Endothelial cell of umbilical vein (primary cell): ENCODE measurements around the gene TERC. TPM values are rescaled to one million over a fixed set of nuclear protein-coding genes. Genes with fewer than 3 reads are reported as not detected.

Experiments
- BruUV-seq: library from RNA; stranded (reverse); fragments of 400-500 nt; replicated peaks from 2 replicates; lab custom pipeline; 2021; lab: Mats Ljungman, UMichigan
- CTCF ChIA-PET: fragments of 300-600, 350-600 bp; sonication (Branson Sonifier 250); formaldehyde crosslinking; loops from one replicate; lab custom pipeline; 2021; ENCODE audit warnings: antibody characterized with exemption, inconsistent platforms; lab: Charles Lee
- POLR2A ChIA-PET: fragments of 300-600, 350-600 bp; sonication (Branson Sonifier 250); formaldehyde crosslinking; loops from one replicate; lab custom pipeline; 2021; ENCODE audit warnings: antibody characterized with exemption, inconsistent platforms; lab: Charles Lee
- DNase-seq: peaks from one replicate; pipeline ENCODE4 v3.0.0-alpha.2; 2011; ENCODE audit warnings: low read depth, low spot score
- FAIRE-seq: peaks from 2 replicates; lab custom pipeline; 2011; peaks lifted over from hg19 to GRCh38; lab: Jason Lieb, UNC
- H2AFZ ChIP-seq: 2 replicates; pipeline ENCODE4 v1.6.0; 2012; ENCODE audit warnings: low read depth, low read length, control low read depth, inconsistent platforms
- H3K27ac ChIP-seq: 2 replicates; pipeline ENCODE4 v1.5.1; 2011; ENCODE audit warnings: low read depth, mild to moderate bottlenecking, control low read depth, low read length, moderate library complexity; ENCODE audit not compliant: insufficient read depth
- H3K27me3 ChIP-seq, 2 experiments: 2 replicates each; pipeline versions ENCODE4 v1.6.0 to v1.6.1; 2011; ENCODE audit warnings: low read length in 2 of 2, mixed read lengths in 1 of 2; ENCODE audit not compliant: control insufficient read depth in 2 of 2, insufficient read depth in 2 of 2
- H3K36me3 ChIP-seq, 2 experiments: 2 replicates in 1 of 2; 3 replicates in 1 of 2; pipeline ENCODE4 v1.5.1; 2011; ENCODE audit warnings: low read length in 2 of 2, mild to moderate bottlenecking in 1 of 2, moderate library complexity in 1 of 2; ENCODE audit not compliant: control insufficient read depth in 2 of 2, insufficient read depth in 2 of 2; ENCODE audit errors: extremely low read depth in 1 of 2
- H3K4me1 ChIP-seq: 3 replicates; pipeline ENCODE4 v1.5.1; 2011; ENCODE audit warnings: mild to moderate bottlenecking, low read length; ENCODE audit not compliant: control insufficient read depth, insufficient read depth; ENCODE audit errors: extremely low read depth
- H3K4me2 ChIP-seq: 2 replicates; pipeline ENCODE4 v1.6.1; 2011; ENCODE audit warnings: low read length, control low read depth, mixed read lengths; ENCODE audit not compliant: insufficient read depth
- H3K4me3 ChIP-seq, 3 experiments: fragments of 200-600 bp in 1 of 3; sonication (generic), shearing (Covaris generic) in 1 of 3; replicated peaks in 1 of 3; 2 replicates each; pipeline ENCODE4 v1.5.1; 2011 to 2016; ENCODE audit warnings: control low read depth in 3 of 3, low read length in 3 of 3, mild to moderate bottlenecking in 2 of 3, inconsistent platforms in 1 of 3, low read depth in 1 of 3, moderate library complexity in 1 of 3; ENCODE audit not compliant: insufficient read depth in 1 of 3
- H3K79me2 ChIP-seq: 2 replicates; pipeline ENCODE4 v1.6.0; 2012; ENCODE audit warnings: low read length, inconsistent platforms; ENCODE audit not compliant: control insufficient read depth, insufficient read depth
- H3K9ac ChIP-seq: replicated peaks from 2 replicates; pipeline ENCODE3; 2011; ENCODE audit warnings: low read length, control low read depth; ENCODE audit not compliant: insufficient read depth; ENCODE audit errors: extremely low read depth
- H3K9me1 ChIP-seq: replicated peaks from 3 replicates; pipeline ENCODE4 v1.6.0; 2011; ENCODE audit warnings: mild to moderate bottlenecking, low read length; ENCODE audit not compliant: control insufficient read depth, insufficient read depth; ENCODE audit errors: extremely low read depth
- H3K9me3 ChIP-seq: replicated peaks from 2 replicates; pipeline ENCODE4 v1.5.1; 2012; ENCODE audit warnings: low read length, inconsistent platforms; ENCODE audit not compliant: control insufficient read depth, insufficient read depth
- H4K20me1 ChIP-seq: replicated peaks from 2 replicates; pipeline ENCODE3; 2011; ENCODE audit warnings: mild to moderate bottlenecking, low read length; ENCODE audit not compliant: control insufficient read depth, insufficient read depth; ENCODE audit errors: extremely low read depth
- EZH2 ChIP-seq: IDR thresholded peaks from 2 replicates; pipeline ENCODE4 v1.6.1; 2012; ENCODE audit warnings: borderline replicate concordance, low read depth, mild to moderate bottlenecking, moderate library complexity, low read length, inconsistent platforms; ENCODE audit not compliant: severe bottlenecking
- GATA2 ChIP-seq: IDR thresholded peaks from 2 replicates; pipeline ENCODE4 v1.7.0; 2011; ENCODE audit warnings: low read depth, mild to moderate bottlenecking, moderate library complexity, mixed read lengths, low read length; ENCODE audit not compliant: insufficient read length, insufficient read depth
- JUN ChIP-seq: IDR thresholded peaks from 2 replicates; pipeline ENCODE4 v1.6.1; 2011; ENCODE audit warnings: borderline replicate concordance, low read depth; ENCODE audit not compliant: insufficient read length, insufficient read depth
- MYC ChIP-seq: IDR thresholded peaks from one replicate; pipeline ENCODE4 v1.6.1; 2011; ENCODE audit warnings: mild to moderate bottlenecking, low read depth, low read length
- POLR2AphosphoS5 ChIP-seq: IDR thresholded peaks from 2 replicates; pipeline ENCODE4 v1.6.1; 2012; ENCODE audit warnings: low read depth, mild to moderate bottlenecking, control low read depth, low read length, moderate library complexity; ENCODE audit not compliant: insufficient read depth
- dilution Hi-C: fragments of 300-500 bp; cut with MboI; formaldehyde crosslinking; loops from one replicate; pipeline ENCODE4 v1.15.0; 2019; ENCODE audit warnings: low sequenced_read_pairs; ENCODE audit not compliant: extremely low pct_ligation_motif_present
- intact Hi-C: fragments of 100-400 bp; cut with micrococcal nuclease; formaldehyde crosslinking; loops from one replicate; pipeline ENCODE4 v1.10.0; 2022
- polyA plus RNA-seq, 4 experiments: library from polyadenylated mRNA; depleted of rRNA in 3 of 4; stranded (reverse) in 3 of 4; unstranded in 1 of 4; fragments of >200 nt; gene quantifications; 2 replicates each; pipeline versions ENCODE4 v1.2.1 to v1.2.3, GENCODE V29; 2011 to 2012; ENCODE audit warnings: missing spikeins in 1 of 4
- total RNA-seq: library from RNA; stranded (reverse); gene quantifications from 2 replicates; pipeline ENCODE4 v1.2.3, GENCODE V29; 2021
- TF ChIP-seq, protein P1 (sequence below): IDR thresholded peaks from 2 replicates; pipeline ENCODE4 v1.6.1; 2011; ENCODE audit not compliant: insufficient read depth, insufficient read length
- TF ChIP-seq, protein P2 (sequence below), 2 donors: IDR thresholded peaks; 1 replicate in 1 of 2; 2 replicates in 1 of 2; pipeline ENCODE4 v1.5.1; 2011; ENCODE audit warnings: low read length in 2 of 2, mild to moderate bottlenecking in 2 of 2, moderate library complexity in 2 of 2, control low read depth in 1 of 2, inconsistent platforms in 1 of 2, low read depth in 1 of 2; ENCODE audit not compliant: insufficient read depth in 1 of 2; ENCODE audit errors: extremely low read depth in 1 of 2

Gene TERC
- total and polyA plus RNA-seq, 2 donors (not counting 3 experiments of a cell fraction or from before 2014, with no cell fraction given): 2.6 to 6.1 TPM

DNA sequence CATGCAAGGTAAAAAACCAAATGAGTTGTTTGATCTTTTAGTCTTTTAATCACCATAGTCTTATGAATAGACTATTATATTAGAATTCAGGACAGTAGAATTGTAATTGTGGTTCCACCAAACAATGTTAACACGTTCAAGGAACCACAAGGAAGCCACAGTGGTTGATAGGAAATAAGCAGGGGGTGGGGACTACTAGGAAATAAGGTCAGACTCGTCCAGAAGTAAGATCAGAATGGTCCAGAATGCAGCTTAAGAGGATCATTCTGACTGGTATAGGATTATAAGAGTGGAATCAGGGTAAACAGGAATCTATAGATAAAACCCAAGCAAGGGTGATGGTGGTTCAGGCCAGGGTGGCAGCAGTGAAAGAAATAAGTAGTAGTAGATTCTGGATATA lies 15.9 kb upstream of the TERC start:
- CTCF ChIA-PET: no interaction called here
- Histone ChIP-seq H2AFZ (no peak overlapping the region), H3K9me1 (no peaks in the 10 kb centered on the region), H3K9ac (no peak overlapping the region), H3K27me3 (no peaks in the 10 kb centered on the region), H3K36me3 (peaks cover 3 to 25% of the 10 kb centered on the region in 2 experiments), H3K4me3 (no peak overlapping the region), H3K4me2 (no peak overlapping the region), H3K9me3 (no peaks in the 10 kb centered on the region), H3K27ac (no peak overlapping the region), H4K20me1 (peaks cover 2% of the 10 kb centered on the region), H3K79me2 (peaks cover 24% of the 10 kb centered on the region), H3K4me1 (no peaks in the 10 kb centered on the region)
- DNase-seq: no peak
- no peak for TF ChIP-seq POLR2AphosphoS5
- TF ChIP-seq MYC: no peak
- no peak for TF ChIP-seq EZH2
- TF ChIP-seq, protein P1, sequence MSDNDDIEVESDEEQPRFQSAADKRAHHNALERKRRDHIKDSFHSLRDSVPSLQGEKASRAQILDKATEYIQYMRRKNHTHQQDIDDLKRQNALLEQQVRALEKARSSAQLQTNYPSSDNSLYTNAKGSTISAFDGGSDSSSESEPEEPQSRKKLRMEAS: no peak
- TF ChIP-seq GATA2: no peak
- no peak for TF ChIP-seq JUN
- TF ChIP-seq, protein P2, sequence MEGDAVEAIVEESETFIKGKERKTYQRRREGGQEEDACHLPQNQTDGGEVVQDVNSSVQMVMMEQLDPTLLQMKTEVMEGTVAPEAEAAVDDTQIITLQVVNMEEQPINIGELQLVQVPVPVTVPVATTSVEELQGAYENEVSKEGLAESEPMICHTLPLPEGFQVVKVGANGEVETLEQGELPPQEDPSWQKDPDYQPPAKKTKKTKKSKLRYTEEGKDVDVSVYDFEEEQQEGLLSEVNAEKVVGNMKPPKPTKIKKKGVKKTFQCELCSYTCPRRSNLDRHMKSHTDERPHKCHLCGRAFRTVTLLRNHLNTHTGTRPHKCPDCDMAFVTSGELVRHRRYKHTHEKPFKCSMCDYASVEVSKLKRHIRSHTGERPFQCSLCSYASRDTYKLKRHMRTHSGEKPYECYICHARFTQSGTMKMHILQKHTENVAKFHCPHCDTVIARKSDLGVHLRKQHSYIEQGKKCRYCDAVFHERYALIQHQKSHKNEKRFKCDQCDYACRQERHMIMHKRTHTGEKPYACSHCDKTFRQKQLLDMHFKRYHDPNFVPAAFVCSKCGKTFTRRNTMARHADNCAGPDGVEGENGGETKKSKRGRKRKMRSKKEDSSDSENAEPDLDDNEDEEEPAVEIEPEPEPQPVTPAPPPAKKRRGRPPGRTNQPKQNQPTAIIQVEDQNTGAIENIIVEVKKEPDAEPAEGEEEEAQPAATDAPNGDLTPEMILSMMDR (IDR thresholded peaks at IDR 0.05; ENCODE audit: extremely low read depth in 1 of 2, insufficient read depth in 1 of 2, low read depth in 1 of 2, low read length in 2 of 2): no peak
- POLR2A ChIA-PET: no interaction called here
- dilution Hi-C loops: no loop called here
- no peak for FAIRE-seq
- intact Hi-C loops: no loop called here
- no TSS peak for BruUV-seq
